OCI-LY3 (cell line): ENCODE results near the gene PHLDB2.

ENCODE experiments used
- CTCF ChIP-seq: fragments of 200-600, 300-600 bp; sonication (generic); IDR thresholded peaks from 2 replicates; pipeline ENCODE4 v1.5.1; 2014; ENCODE audit warnings: antibody characterized with exemption, low read length, low read depth
- EZH2phosphoT487 ChIP-seq: fragments of 200-600 bp; shearing (Covaris generic); IDR thresholded peaks from 2 replicates; pipeline ENCODE4 v1.6.1; 2018; ENCODE audit warnings: antibody characterized with exemption, mixed run types, low read depth

GRCh38 chr3:111929484-111929883 lies 70.4 kb downstream of the PHLDB2 start:
- no peak for TF ChIP-seq CTCF
- no peak for TF ChIP-seq EZH2phosphoT487
